ENCODE measurements around the gene NR4A3.

GRCh38 chr9:99814359-99814758 lies 7.3 kb upstream of the NR4A3 start:
- TF ChIP-seq CTCF (IDR thresholded peaks at IDR 0.05) (no peak), POLR2A (IDR thresholded peaks at IDR 0.05) (no peak)

Data from heart left ventricle (tissue), 13 donors.